Keratinocyte (primary cell): Measurements from ENCODE around the gene NTNG2.

Experiments used
- EZH2 ChIP-seq: IDR thresholded peaks from one replicate; pipeline ENCODE4 v1.6.1; 2012; ENCODE audit warnings: inconsistent platforms, mild to moderate bottlenecking, low read length, moderate library complexity
- TF ChIP-seq, protein P1 (sequence below), 3 experiments: IDR thresholded peaks in 1 of 3; conservative IDR thresholded peaks in 1 of 3; optimal IDR thresholded peaks in 1 of 3; 2 replicates in 2 of 3; 3 replicates in 1 of 3; pipeline versions ENCODE3 to v1.5.1; 2011; ENCODE audit warnings: low read length in 3 of 3, mild to moderate bottlenecking in 3 of 3, moderate library complexity in 2 of 3, control low read depth in 1 of 3, inconsistent platforms in 1 of 3; ENCODE audit not compliant: insufficient read depth in 2 of 3; ENCODE audit errors: extremely low read depth in 1 of 3

GRCh38 chr9:132144708-132145365, 17.0 kb upstream of the NTNG2 start:
- TF ChIP-seq, protein P1, sequence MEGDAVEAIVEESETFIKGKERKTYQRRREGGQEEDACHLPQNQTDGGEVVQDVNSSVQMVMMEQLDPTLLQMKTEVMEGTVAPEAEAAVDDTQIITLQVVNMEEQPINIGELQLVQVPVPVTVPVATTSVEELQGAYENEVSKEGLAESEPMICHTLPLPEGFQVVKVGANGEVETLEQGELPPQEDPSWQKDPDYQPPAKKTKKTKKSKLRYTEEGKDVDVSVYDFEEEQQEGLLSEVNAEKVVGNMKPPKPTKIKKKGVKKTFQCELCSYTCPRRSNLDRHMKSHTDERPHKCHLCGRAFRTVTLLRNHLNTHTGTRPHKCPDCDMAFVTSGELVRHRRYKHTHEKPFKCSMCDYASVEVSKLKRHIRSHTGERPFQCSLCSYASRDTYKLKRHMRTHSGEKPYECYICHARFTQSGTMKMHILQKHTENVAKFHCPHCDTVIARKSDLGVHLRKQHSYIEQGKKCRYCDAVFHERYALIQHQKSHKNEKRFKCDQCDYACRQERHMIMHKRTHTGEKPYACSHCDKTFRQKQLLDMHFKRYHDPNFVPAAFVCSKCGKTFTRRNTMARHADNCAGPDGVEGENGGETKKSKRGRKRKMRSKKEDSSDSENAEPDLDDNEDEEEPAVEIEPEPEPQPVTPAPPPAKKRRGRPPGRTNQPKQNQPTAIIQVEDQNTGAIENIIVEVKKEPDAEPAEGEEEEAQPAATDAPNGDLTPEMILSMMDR (optimal IDR thresholded peaks at IDR 0.05 in 1 of 3, IDR thresholded peaks at IDR 0.05 in 1 of 3, conservative IDR thresholded peaks at IDR 0.05 in 1 of 3; ENCODE audit: extremely low read depth in 1 of 3, insufficient read depth in 2 of 3, low read length in 3 of 3), result no peak
- TF ChIP-seq EZH2, result no peak
